Tibial nerve (tissue), 4 donors: Measurements from ENCODE around the gene QSOX2.

Source experiments
- EP300 ChIP-seq, 2 donors: sonication (generic); formaldehyde crosslinking; IDR thresholded peaks; one replicate each; pipeline ENCODE4 v1.6.1; 2017; ENCODE audit warnings: antibody characterized with exemption in 2 of 2, mild to moderate bottlenecking in 1 of 2
- POLR2A ChIP-seq, 2 donors: fragments of 450-650 bp; IDR thresholded peaks; one replicate each; pipeline ENCODE4 v1.6.1; 2017; ENCODE audit warnings: antibody characterized with exemption in 2 of 2, mild to moderate bottlenecking in 2 of 2, moderate library complexity in 2 of 2
- TF ChIP-seq, protein P1 (sequence below), 5 experiments: fragments of 200-600 bp in 3 of 5; fragments of 450-650 bp in 2 of 5; sonication (generic) in 3 of 5; IDR thresholded peaks; one replicate each; pipeline ENCODE4 v1.5.1; 2016 to 2019; ENCODE audit warnings: antibody characterized with exemption in 5 of 5, mild to moderate bottlenecking in 3 of 5, moderate library complexity in 2 of 5

- TF ChIP-seq, protein P1, sequence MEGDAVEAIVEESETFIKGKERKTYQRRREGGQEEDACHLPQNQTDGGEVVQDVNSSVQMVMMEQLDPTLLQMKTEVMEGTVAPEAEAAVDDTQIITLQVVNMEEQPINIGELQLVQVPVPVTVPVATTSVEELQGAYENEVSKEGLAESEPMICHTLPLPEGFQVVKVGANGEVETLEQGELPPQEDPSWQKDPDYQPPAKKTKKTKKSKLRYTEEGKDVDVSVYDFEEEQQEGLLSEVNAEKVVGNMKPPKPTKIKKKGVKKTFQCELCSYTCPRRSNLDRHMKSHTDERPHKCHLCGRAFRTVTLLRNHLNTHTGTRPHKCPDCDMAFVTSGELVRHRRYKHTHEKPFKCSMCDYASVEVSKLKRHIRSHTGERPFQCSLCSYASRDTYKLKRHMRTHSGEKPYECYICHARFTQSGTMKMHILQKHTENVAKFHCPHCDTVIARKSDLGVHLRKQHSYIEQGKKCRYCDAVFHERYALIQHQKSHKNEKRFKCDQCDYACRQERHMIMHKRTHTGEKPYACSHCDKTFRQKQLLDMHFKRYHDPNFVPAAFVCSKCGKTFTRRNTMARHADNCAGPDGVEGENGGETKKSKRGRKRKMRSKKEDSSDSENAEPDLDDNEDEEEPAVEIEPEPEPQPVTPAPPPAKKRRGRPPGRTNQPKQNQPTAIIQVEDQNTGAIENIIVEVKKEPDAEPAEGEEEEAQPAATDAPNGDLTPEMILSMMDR (IDR thresholded peaks at IDR 0.05): no peak
- TF ChIP-seq EP300 (IDR thresholded peaks at IDR 0.05) (no peak), POLR2A (IDR thresholded peaks at IDR 0.05) (no peak)
These were observed 4.1 kb downstream of the QSOX2 start for GRCh38 chr9:136241542-136241941.
